HG03457 (cell line): ENCODE measurements around the gene RETREG2.
"Not testable (repeated sequence)": the region's sequence is repeated elsewhere in the genome, so short reads cannot be mapped to it uniquely, and the experiment has no call there.

Experiments
- ATAC-seq: cut with Tn5 transposase; IDR thresholded peaks from one replicate; pipeline ENCODE4 v1.9.1; 2021; ENCODE audit warnings: moderate number of reproducible peaks; ENCODE audit not compliant: unreplicated experiment

RETREG2 gene

DNA sequence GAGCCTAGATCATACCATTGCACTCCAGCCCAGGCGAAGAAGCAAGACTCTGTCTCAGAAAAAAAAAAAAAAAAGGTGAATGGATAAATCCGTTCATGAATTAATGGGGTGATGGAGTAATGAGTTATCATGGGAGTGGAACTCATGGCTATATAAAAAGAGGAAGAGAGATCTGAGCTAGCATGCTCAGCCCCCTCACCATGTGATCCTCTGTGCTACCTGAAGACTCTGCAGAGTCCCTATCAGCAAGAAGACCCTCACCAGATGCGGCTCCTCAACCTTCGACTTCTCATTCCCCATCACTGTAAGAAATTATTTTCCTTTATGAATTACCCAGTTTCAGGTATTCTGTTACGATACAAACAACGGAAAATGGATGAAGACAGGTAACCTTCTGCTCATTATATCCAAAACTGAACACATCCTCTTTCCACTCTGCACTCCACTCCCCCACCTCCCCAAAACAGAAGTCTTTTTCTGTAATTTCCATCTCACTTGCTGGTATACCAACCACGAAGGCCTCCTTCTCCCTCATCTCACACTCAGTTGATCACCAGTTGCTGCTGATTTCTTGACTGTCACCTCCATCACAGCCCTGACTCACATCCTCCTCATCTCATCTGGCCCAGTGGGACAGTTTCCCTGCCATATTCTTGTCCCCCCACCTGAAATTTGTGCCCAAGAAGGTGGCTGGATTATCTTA is 8.8 kb downstream of the RETREG2 start:
- ATAC-seq = no peak

DNA sequence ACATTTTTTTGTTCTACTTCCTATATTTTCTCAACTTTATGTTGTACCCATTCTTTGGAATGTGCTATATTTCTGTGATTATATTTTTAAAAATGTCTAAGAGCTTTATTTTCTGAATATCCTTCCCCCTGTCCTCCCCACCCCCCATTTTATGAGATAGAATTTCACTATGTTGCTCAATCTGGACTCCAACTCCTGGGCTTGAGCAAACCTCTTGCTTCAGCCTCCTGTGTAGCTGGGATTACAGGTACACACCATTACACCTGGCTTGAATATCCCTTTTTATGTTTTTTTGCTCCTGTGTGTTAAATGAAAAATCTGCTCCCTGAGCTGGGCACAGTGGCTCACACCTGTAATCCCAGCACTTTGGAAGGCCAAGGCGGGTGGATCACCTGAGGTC is 19.3 kb downstream of the RETREG2 start:
- ATAC-seq = no peak

- ATAC-seq = no peak
Observed at GRCh38 chr2:219198974-219199373, 20.9 kb downstream of the RETREG2 start.

DNA sequence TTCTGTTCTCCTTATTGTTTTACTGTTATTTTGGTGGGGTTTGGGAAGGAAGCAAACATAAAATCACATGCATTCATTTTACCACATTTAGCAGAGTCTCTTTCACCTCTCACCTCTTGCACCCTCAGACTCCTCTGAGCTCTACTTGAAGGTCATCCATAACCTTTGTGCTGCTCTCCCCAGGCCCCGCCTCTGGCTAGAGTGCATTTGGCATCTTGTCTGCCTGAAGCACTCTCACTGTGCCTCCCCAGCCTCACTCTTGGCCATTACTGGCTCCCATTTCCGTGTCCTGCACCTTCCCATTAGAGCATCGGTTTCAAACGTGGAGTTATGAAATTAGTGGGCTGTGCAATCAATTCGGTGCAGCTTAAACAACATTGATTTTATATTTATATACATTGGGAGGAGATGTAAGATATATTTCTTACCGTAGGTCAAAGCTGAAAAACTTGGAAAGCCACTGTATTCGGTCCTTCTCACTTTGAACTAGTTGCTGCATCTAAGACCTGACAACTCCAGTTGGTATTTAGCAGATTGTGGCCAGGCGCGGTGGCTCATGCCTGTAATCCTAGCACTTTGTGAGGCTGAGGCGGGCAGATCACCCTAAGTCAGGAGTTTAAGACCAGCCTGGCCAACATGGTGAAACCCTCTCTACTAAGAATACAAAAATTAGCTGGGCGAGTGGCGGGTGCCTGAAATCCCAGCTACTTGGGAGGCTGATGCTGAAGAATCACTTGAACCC is 21.6 kb downstream of the RETREG2 start:
- no peak for ATAC-seq

DNA sequence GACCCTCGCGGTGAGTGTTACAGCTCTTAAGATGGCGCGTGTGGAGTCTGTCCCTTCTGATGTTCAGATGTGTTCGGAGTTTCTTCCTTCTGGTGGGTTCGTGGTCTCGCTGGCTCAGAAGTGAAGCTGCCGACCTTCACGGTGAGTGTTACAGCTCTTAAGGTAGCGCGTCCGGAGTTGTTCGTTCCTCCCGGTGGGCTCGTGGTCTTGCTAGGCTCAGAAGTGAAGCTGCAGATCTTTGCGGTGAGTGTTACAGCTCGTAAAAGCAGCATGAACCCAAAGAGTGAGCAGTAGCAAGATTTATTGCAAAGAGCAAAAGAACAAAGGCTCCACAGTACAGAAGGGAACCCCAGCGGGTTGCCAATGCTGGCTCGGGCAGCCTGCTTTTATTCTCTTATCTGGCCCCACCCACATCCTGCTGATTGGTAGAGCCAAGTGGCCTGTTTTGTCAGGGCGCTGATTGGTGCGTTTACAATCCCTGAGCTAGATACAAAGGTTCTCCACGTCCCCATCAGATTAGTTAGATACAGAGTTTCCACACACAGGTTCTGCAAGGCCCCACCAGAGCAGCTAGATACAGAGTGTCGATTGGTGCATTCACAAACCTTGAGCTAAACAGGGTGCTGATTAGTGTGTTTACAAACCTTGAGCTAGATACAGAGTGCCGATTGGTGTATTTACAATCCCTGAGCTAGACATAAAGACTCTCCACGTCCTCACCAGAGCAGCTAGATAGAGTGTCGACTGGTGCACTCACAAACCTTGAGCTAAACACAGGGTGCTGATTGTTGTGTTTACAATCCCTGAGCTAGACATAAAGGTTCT is 22.6 kb downstream of the RETREG2 start:
- not testable (repeated sequence) for ATAC-seq

GRCh38 chr2:219201331-219201730 is 23.3 kb downstream of the RETREG2 start:
- not testable (repeated sequence) for ATAC-seq

- no peak for ATAC-seq
Observed at GRCh38 chr2:219204425-219205164, 26.5 kb downstream of the RETREG2 start.

GRCh38 chr2:219205165-219205538 is 27.1 kb downstream of the RETREG2 start:
- no peak for ATAC-seq

DNA sequence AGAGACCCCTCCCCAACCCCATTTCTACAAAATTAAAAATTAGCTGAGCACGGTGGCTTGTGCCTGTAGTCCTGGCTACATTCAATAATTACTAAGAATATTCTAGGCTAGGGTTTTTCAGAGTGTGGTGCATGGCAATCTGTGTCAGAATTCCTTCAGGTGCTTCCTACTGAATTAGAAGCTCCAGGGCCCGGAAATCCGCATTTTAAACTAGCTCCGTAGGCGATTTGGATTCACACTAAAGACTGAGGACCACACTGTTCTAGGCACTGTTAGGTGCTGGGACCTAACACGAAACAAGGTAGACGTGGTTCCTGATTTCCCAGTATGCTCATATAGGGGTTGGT is 27.9 kb downstream of the RETREG2 start:
- ATAC-seq = peak; percentile 10

DNA sequence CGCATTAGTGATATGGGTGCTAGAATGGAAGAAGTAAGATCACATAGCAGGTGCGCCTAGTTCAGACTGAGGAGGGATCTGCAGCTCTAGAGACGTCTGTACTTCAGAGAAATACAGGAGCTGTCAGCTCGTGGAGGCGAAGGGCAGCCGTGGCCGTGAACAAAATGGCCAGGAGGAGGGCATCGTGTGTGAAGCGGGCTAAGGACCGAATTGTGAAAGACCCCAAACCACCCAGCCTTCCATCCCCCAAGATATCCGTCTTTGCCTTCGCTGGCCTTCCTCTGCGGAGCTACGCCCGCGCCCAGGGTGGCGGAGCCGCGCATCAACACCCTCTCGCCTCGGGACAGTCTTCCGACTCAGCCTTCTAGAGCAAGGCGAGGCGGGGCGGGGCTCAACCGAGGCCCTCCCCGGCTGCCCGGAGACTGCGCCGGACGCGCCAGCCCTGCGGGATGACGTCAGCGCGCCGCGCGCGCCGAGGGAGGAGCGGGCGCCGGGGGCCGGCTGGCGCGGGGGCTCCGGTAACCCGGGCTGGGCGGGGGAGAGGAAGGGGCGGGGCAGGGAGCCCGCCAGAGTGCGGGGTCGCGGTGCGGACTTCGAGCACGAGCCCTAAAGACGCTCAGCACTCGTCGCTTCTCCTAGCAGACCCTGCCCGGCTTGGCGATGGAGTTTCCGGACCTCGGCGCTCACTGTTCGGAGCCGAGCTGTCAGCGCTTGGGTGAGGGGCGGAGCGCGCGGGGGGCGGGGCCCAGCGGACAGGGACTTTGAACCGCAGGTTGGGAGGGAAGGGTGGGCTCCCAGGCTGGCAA is 28.5 kb downstream of the RETREG2 start, which contains the start of gene ZFAND2B:
ZFAND2B (plus strand) TSS at position 455 of the 806 bp plus-strand sequence; CDS start at position 661, 206 bp downstream.
- ATAC-seq = peak; percentile 92

DNA sequence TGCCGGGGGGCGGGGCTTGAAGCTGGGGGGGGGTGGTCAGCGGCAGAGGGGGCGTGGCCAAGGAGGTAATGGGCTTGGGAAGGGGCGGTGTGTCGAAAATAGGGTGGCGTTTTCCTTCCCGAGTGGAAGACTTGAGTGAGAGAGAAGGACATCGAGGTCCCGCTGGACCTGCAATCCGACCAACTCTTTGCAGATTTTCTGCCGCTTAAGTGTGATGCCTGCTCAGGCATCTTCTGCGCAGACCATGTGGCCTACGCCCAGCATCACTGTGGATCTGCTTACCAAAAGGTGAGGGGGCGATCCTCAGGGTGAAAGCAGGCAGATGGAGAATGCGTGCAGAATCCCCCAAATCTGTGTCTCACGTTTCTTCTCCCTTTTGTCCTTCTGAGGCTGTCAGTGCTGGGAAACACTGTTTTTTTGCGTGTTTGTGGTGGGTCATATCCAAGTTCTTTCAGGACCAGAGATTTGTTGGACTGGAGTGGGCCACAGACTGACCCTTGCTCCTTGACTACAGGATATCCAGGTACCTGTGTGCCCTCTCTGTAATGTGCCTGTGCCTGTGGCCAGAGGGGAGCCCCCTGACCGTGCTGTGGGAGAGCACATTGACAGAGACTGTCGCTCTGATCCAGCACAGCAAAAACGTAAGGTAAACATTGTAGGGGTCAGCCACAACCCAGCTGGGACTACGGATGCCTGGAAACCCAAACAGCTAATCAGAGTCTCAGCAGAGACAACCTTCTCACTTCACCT is 29.2 kb downstream of the RETREG2 start:
- ATAC-seq = no peak

DNA sequence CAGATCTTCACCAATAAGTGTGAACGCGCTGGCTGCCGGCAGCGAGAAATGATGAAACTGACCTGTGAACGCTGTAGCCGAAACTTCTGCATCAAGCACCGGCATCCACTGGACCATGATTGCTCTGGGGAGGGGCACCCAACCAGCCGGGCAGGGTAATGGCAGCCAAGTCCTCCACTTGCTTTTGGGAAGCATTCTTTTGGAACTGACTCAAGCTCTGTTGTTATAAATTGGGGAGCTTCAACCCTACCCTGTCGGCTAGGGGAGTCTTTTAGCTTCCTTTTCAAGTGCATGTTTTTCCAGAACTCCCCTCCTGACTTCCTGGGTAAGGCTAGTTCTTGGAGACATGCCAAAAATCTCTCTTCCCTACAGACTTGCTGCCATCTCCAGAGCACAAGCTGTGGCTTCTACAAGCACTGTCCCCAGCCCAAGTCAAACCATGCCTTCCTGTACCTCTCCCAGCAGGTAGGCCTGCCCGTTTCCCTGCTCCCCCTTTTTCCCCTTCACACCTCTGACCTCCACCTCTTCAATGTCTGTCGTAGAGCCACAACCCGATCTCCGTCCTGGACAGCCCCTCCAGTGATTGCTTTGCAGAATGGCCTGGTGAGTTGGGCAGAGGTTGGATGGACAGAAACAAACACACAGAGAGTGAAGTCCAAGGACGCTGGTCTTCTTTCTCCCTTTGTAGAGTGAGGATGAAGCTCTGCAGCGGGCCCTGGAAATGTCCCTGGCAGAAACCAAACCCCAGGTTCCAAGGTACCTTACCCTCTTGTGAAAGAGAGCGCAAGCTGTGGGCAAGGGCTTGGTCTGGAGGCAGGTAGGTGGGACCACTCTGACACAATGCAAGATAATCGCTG is 30.0 kb downstream of the RETREG2 start:
- no peak for ATAC-seq

- no peak for ATAC-seq
Observed at GRCh38 chr2:219209236-219210195, 31.4 kb downstream of the RETREG2 start.

DNA sequence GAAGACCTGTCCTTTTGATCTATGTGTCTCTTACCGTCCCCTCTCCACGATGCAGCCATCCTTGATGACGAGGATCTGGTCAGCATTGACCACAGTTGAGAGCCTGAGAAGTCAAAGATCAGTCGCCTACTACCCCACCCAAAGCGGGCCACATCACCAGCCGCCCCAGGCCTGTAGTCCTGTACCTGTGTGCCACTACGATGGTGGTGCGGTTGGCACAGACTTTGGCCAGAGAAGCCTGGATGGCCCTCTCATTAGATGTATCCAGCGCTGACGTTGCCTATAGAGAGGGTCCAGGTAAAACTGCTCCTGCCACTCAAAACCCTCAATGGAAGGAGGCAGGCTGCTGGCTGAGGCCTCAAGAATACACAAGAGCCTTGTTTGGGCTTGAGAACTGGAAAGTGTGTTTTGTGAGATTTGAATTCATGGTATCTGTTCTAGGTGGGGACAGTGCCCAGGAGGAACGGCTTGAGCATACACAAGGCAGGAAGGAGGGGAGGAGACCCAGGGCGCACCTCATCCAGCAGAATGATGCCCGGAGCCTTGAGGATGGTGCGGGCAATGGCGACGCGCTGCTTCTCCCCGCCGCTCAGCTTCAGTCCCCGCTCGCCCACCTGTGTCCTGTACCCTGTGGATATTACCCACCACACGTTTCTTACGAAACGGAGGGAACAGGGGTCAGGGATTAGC is 32.3 kb downstream of the RETREG2 start:
- no peak for ATAC-seq

- ATAC-seq = no peak
Observed at GRCh38 chr2:219210886-219211362, 32.8 kb downstream of the RETREG2 start.

DNA sequence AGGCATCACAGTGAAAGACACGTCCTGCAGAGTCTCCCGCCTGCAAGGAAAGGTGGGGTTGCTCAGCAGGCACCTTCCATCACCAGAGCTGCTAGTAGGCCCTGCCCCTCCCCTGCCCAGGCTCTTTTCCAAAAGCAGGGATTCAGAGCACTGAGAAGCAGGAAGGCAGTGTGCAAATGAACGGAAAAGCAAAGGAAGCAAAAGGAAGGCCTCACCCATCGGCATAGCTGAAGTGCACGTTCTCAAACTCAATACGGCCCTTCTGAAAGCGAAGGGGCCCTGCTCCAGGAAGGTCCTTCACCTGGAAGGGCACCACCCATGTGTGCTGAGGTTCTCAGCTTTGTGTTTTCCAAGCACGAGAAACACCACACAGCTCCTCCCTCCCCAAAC is 34.9 kb downstream of the RETREG2 start:
- no peak for ATAC-seq
